Endothelial cell of umbilical vein (primary cell): ENCODE results near the gene KCNJ12. TPM values are rescaled to one million over a fixed set of nuclear protein-coding genes. Genes with fewer than 3 reads are reported as not detected.

Experiments used
- BruUV-seq: library from RNA; stranded (reverse); fragments of 400-500 nt; replicated peaks from 2 replicates; lab custom pipeline; 2021; lab: Mats Ljungman, UMichigan
- CTCF ChIA-PET: fragments of 300-600, 350-600 bp; sonication (Branson Sonifier 250); formaldehyde crosslinking; loops from one replicate; lab custom pipeline; 2021; ENCODE audit warnings: antibody characterized with exemption, inconsistent platforms; lab: Charles Lee
- POLR2A ChIA-PET: fragments of 300-600, 350-600 bp; sonication (Branson Sonifier 250); formaldehyde crosslinking; loops from one replicate; lab custom pipeline; 2021; ENCODE audit warnings: antibody characterized with exemption, inconsistent platforms; lab: Charles Lee
- DNase-seq: peaks from one replicate; pipeline ENCODE4 v3.0.0-alpha.2; 2011; ENCODE audit warnings: low read depth, low spot score
- FAIRE-seq: peaks from 2 replicates; lab custom pipeline; 2011; peaks lifted over from hg19 to GRCh38; lab: Jason Lieb, UNC
- H2AFZ ChIP-seq: 2 replicates; pipeline ENCODE4 v1.6.0; 2012; ENCODE audit warnings: low read depth, low read length, control low read depth, inconsistent platforms
- H3K27ac ChIP-seq: 2 replicates; pipeline ENCODE4 v1.5.1; 2011; ENCODE audit warnings: low read depth, mild to moderate bottlenecking, control low read depth, low read length, moderate library complexity; ENCODE audit not compliant: insufficient read depth
- H3K27me3 ChIP-seq, 2 experiments: 2 replicates each; pipeline versions ENCODE4 v1.6.0 to v1.6.1; 2011; ENCODE audit warnings: low read length in 2 of 2, mixed read lengths in 1 of 2; ENCODE audit not compliant: control insufficient read depth in 2 of 2, insufficient read depth in 2 of 2
- H3K36me3 ChIP-seq, 2 experiments: 2 replicates in 1 of 2; 3 replicates in 1 of 2; pipeline ENCODE4 v1.5.1; 2011; ENCODE audit warnings: low read length in 2 of 2, mild to moderate bottlenecking in 1 of 2, moderate library complexity in 1 of 2; ENCODE audit not compliant: control insufficient read depth in 2 of 2, insufficient read depth in 2 of 2; ENCODE audit errors: extremely low read depth in 1 of 2
- H3K4me1 ChIP-seq: 3 replicates; pipeline ENCODE4 v1.5.1; 2011; ENCODE audit warnings: mild to moderate bottlenecking, low read length; ENCODE audit not compliant: control insufficient read depth, insufficient read depth; ENCODE audit errors: extremely low read depth
- H3K4me2 ChIP-seq: 2 replicates; pipeline ENCODE4 v1.6.1; 2011; ENCODE audit warnings: low read length, control low read depth, mixed read lengths; ENCODE audit not compliant: insufficient read depth
- H3K4me3 ChIP-seq, 3 experiments: fragments of 200-600 bp in 1 of 3; sonication (generic), shearing (Covaris generic) in 1 of 3; replicated peaks in 1 of 3; 2 replicates each; pipeline ENCODE4 v1.5.1; 2011 to 2016; ENCODE audit warnings: control low read depth in 3 of 3, low read length in 3 of 3, mild to moderate bottlenecking in 2 of 3, inconsistent platforms in 1 of 3, low read depth in 1 of 3, moderate library complexity in 1 of 3; ENCODE audit not compliant: insufficient read depth in 1 of 3
- H3K79me2 ChIP-seq: 2 replicates; pipeline ENCODE4 v1.6.0; 2012; ENCODE audit warnings: low read length, inconsistent platforms; ENCODE audit not compliant: control insufficient read depth, insufficient read depth
- H3K9ac ChIP-seq: replicated peaks from 2 replicates; pipeline ENCODE3; 2011; ENCODE audit warnings: low read length, control low read depth; ENCODE audit not compliant: insufficient read depth; ENCODE audit errors: extremely low read depth
- H3K9me1 ChIP-seq: replicated peaks from 3 replicates; pipeline ENCODE4 v1.6.0; 2011; ENCODE audit warnings: mild to moderate bottlenecking, low read length; ENCODE audit not compliant: control insufficient read depth, insufficient read depth; ENCODE audit errors: extremely low read depth
- H3K9me3 ChIP-seq: replicated peaks from 2 replicates; pipeline ENCODE4 v1.5.1; 2012; ENCODE audit warnings: low read length, inconsistent platforms; ENCODE audit not compliant: control insufficient read depth, insufficient read depth
- H4K20me1 ChIP-seq: replicated peaks from 2 replicates; pipeline ENCODE3; 2011; ENCODE audit warnings: mild to moderate bottlenecking, low read length; ENCODE audit not compliant: control insufficient read depth, insufficient read depth; ENCODE audit errors: extremely low read depth
- CTCF ChIP-seq, 2 donors: IDR thresholded peaks; 1 replicate in 1 of 2; 2 replicates in 1 of 2; pipeline ENCODE4 v1.5.1; 2011; ENCODE audit warnings: low read length in 2 of 2, mild to moderate bottlenecking in 2 of 2, moderate library complexity in 2 of 2, control low read depth in 1 of 2, inconsistent platforms in 1 of 2, low read depth in 1 of 2; ENCODE audit not compliant: insufficient read depth in 1 of 2; ENCODE audit errors: extremely low read depth in 1 of 2
- EZH2 ChIP-seq: IDR thresholded peaks from 2 replicates; pipeline ENCODE4 v1.6.1; 2012; ENCODE audit warnings: borderline replicate concordance, low read depth, mild to moderate bottlenecking, moderate library complexity, low read length, inconsistent platforms; ENCODE audit not compliant: severe bottlenecking
- FOS ChIP-seq: IDR thresholded peaks from 2 replicates; pipeline ENCODE4 v1.6.1; 2011; ENCODE audit warnings: mild to moderate bottlenecking, low read length, moderate library complexity, borderline replicate concordance; ENCODE audit not compliant: insufficient read depth
- GATA2 ChIP-seq: IDR thresholded peaks from 2 replicates; pipeline ENCODE4 v1.7.0; 2011; ENCODE audit warnings: low read depth, mild to moderate bottlenecking, moderate library complexity, mixed read lengths, low read length; ENCODE audit not compliant: insufficient read length, insufficient read depth
- JUN ChIP-seq: IDR thresholded peaks from 2 replicates; pipeline ENCODE4 v1.6.1; 2011; ENCODE audit warnings: borderline replicate concordance, low read depth; ENCODE audit not compliant: insufficient read length, insufficient read depth
- MAX ChIP-seq: IDR thresholded peaks from 2 replicates; pipeline ENCODE4 v1.6.1; 2011; ENCODE audit not compliant: insufficient read depth, insufficient read length
- MYC ChIP-seq: IDR thresholded peaks from one replicate; pipeline ENCODE4 v1.6.1; 2011; ENCODE audit warnings: mild to moderate bottlenecking, low read depth, low read length
- POLR2A ChIP-seq: IDR thresholded peaks from 2 replicates; pipeline ENCODE4 v1.6.1; 2012; ENCODE audit warnings: low read depth, mild to moderate bottlenecking, control low read depth, low read length
- POLR2AphosphoS5 ChIP-seq: IDR thresholded peaks from 2 replicates; pipeline ENCODE4 v1.6.1; 2012; ENCODE audit warnings: low read depth, mild to moderate bottlenecking, control low read depth, low read length, moderate library complexity; ENCODE audit not compliant: insufficient read depth
- dilution Hi-C: fragments of 300-500 bp; cut with MboI; formaldehyde crosslinking; loops from one replicate; pipeline ENCODE4 v1.15.0; 2019; ENCODE audit warnings: low sequenced_read_pairs; ENCODE audit not compliant: extremely low pct_ligation_motif_present
- intact Hi-C: fragments of 100-400 bp; cut with micrococcal nuclease; formaldehyde crosslinking; loops from one replicate; pipeline ENCODE4 v1.10.0; 2022
- polyA plus RNA-seq, 4 experiments: library from polyadenylated mRNA; depleted of rRNA in 3 of 4; stranded (reverse) in 3 of 4; unstranded in 1 of 4; fragments of >200 nt; gene quantifications; 2 replicates each; pipeline versions ENCODE4 v1.2.1 to v1.2.3, GENCODE V29; 2011 to 2012; ENCODE audit warnings: missing spikeins in 1 of 4
- total RNA-seq: library from RNA; stranded (reverse); gene quantifications from 2 replicates; pipeline ENCODE4 v1.2.3, GENCODE V29; 2021

Gene KCNJ12
- total and polyA plus RNA-seq, 2 donors (not counting 3 experiments of a cell fraction or from before 2014, with no cell fraction given) = 0.19 to 0.44 TPM

GRCh38 chr17:21358682-21359482 is 17.3 kb upstream of the KCNJ12 start:
- no peak overlapping the region for H3K4me3 ChIP-seq
- ChIA-PET POLR2A (no interaction called here), CTCF (no interaction called here)
- H3K4me2 ChIP-seq = no peak overlapping the region
- TF ChIP-seq GATA2 (no peak), POLR2AphosphoS5 (no peak), EZH2 (no peak), MYC (no peak), POLR2A (no peak), MAX (no peak), CTCF (IDR thresholded peaks at IDR 0.05; ENCODE audit: extremely low read depth in 1 of 2, insufficient read depth in 1 of 2, low read depth in 1 of 2, low read length in 2 of 2) (no peak), FOS (no peak), JUN (no peak)
- FAIRE-seq (no peak), DNase-seq (no peak)
- intact Hi-C loops = no loop called here
- H3K36me3 ChIP-seq = no peaks in the 10 kb centered on the region
- no peaks in the 10 kb centered on the region for H3K4me1 ChIP-seq
- no peaks in the 10 kb centered on the region for H3K9me1 ChIP-seq
- H3K27me3 ChIP-seq = no peaks in the 10 kb centered on the region
- H3K9me3 ChIP-seq = no peaks in the 10 kb centered on the region
- H3K27ac ChIP-seq = no peak overlapping the region
- no peaks in the 10 kb centered on the region for H3K79me2 ChIP-seq
- no peak overlapping the region for H2AFZ ChIP-seq
- H3K9ac ChIP-seq = no peak overlapping the region
- H4K20me1 ChIP-seq = no peaks in the 10 kb centered on the region
- no TSS peak for BruUV-seq
- dilution Hi-C loops = no loop called here
